ENCODE data around the gene THSD4.
A peak's percentile ranks its signal among the peaks of the same experiment; 100 is the strongest.

The THSD4 gene

GRCh38 chr15:71330638-71331162 lies 215.4 kb downstream of the THSD4 start:
- no peaks in the 10 kb centered on the region for H3K9me3 ChIP-seq (ENCODE audit: control insufficient read depth, low read length)
- no peak overlapping the region for H3K4me3 ChIP-seq (ENCODE audit: insufficient read depth in 1 of 2, low read depth in 1 of 2, low read length in 2 of 2)
- 90% methylated on average over 11 of the region's 11 CpGs for WGBS

GRCh38 chr15:71331173-71331572 lies 215.9 kb downstream of the THSD4 start:
- Histone ChIP-seq H2AFZ (ENCODE audit: low read depth, low read length) (no peak overlapping the region), H4K91ac (ENCODE audit: low read length) (no peak overlapping the region)

More at GRCh38 chr15:71330638-71331162, 215.4 kb downstream of the THSD4 start:
- H2BK15ac ChIP-seq (ENCODE audit: low read depth, poor library complexity, severe bottlenecking): no peak overlapping the region
- H3K36me3 ChIP-seq (ENCODE audit: control insufficient read depth in 1 of 2, insufficient read depth in 2 of 2, low read depth in 1 of 2, low read length in 2 of 2): peaks cover 0 to 6% of the 10 kb centered on the region in 2 experiments
- H3K23ac ChIP-seq (ENCODE audit: low read length in 2 of 2): no peak overlapping the region
- H2BK12ac ChIP-seq (ENCODE audit: low read length in 2 of 2): peak overlapping the region in 1 of 2 experiments; percentile 48
- H2BK120ac ChIP-seq (ENCODE audit: low read depth, low read length): no peak overlapping the region
- no peak overlapping the region for H3K9ac ChIP-seq (ENCODE audit: low read length)
- H3K18ac ChIP-seq (ENCODE audit: low read depth in 1 of 2, low read length in 2 of 2): no peak overlapping the region
- H2AFZ ChIP-seq (ENCODE audit: low read depth, low read length): no peak overlapping the region
- DNase-seq: no peak
- no peak overlapping the region for H4K8ac ChIP-seq (ENCODE audit: low read length)
- H3K27me3 ChIP-seq (ENCODE audit: control insufficient read depth in 1 of 2, insufficient read depth in 1 of 2, low read length in 2 of 2): no peaks in the 10 kb centered on the region
- peaks cover 5% of the 10 kb centered on the region for H3K79me1 ChIP-seq (replicated peaks; ENCODE audit: low read length, poor library complexity, severe bottlenecking)
- H2BK5ac ChIP-seq (ENCODE audit: low read depth, low read length, poor library complexity, severe bottlenecking): no peak overlapping the region
- H3K27ac ChIP-seq (ENCODE audit: low read length, poor library complexity, severe bottlenecking): no peak overlapping the region
- H3K4me1 ChIP-seq (ENCODE audit: control insufficient read depth, insufficient read depth, low read depth, low read length): peaks cover 7% of the 10 kb centered on the region
- H3K4ac ChIP-seq (ENCODE audit: low read depth in 1 of 2, low read length in 2 of 2): no peak overlapping the region
- no peak overlapping the region for H3K14ac ChIP-seq (ENCODE audit: low read length in 2 of 2)
- no peak overlapping the region for H3K4me2 ChIP-seq (ENCODE audit: low read length, poor library complexity, severe bottlenecking)
- H4K91ac ChIP-seq (ENCODE audit: low read length): no peak overlapping the region
- no peak overlapping the region for H2AK5ac ChIP-seq (ENCODE audit: low read length, severe bottlenecking)

GRCh38 chr15:71332431-71333004 lies 217.2 kb downstream of the THSD4 start:
- Histone ChIP-seq H3K9me3 (ENCODE audit: control insufficient read depth, low read length) (no peaks in the 10 kb centered on the region), H4K8ac (ENCODE audit: low read length) (no peak overlapping the region), H3K9ac (ENCODE audit: low read length) (no peak overlapping the region), H2BK15ac (ENCODE audit: low read depth, poor library complexity, severe bottlenecking) (no peak overlapping the region), H3K4ac (ENCODE audit: low read depth in 1 of 2, low read length in 2 of 2) (no peak overlapping the region), H2BK5ac (ENCODE audit: low read depth, low read length, poor library complexity, severe bottlenecking) (no peak overlapping the region), H3K27me3 (ENCODE audit: control insufficient read depth in 1 of 2, insufficient read depth in 1 of 2, low read length in 2 of 2) (no peaks in the 10 kb centered on the region), H3K4me1 (ENCODE audit: control insufficient read depth, insufficient read depth, low read depth, low read length) (peaks cover 11% of the 10 kb centered on the region), H3K14ac (ENCODE audit: low read length in 2 of 2) (no peak overlapping the region), H3K18ac (ENCODE audit: low read depth in 1 of 2, low read length in 2 of 2) (peak overlapping the region in 1 of 2 experiments; percentile 6), H3K79me1 (replicated peaks; ENCODE audit: low read length, poor library complexity, severe bottlenecking) (peaks cover 2% of the 10 kb centered on the region), H3K4me3 (ENCODE audit: insufficient read depth in 1 of 2, low read depth in 1 of 2, low read length in 2 of 2) (no peak overlapping the region), H3K4me2 (ENCODE audit: low read length, poor library complexity, severe bottlenecking) (no peak overlapping the region), H2BK12ac (ENCODE audit: low read length in 2 of 2) (no peak overlapping the region), H2BK120ac (ENCODE audit: low read depth, low read length) (no peak overlapping the region), H3K36me3 (ENCODE audit: control insufficient read depth in 1 of 2, insufficient read depth in 2 of 2, low read depth in 1 of 2, low read length in 2 of 2) (peaks cover 0 to 6% of the 10 kb centered on the region in 2 experiments), H2AK5ac (ENCODE audit: low read length, severe bottlenecking) (no peak overlapping the region), H2AFZ (ENCODE audit: low read depth, low read length) (no peak overlapping the region), H4K91ac (ENCODE audit: low read length) (no peak overlapping the region), H3K27ac (ENCODE audit: low read length, poor library complexity, severe bottlenecking) (no peak overlapping the region), H3K23ac (ENCODE audit: low read length in 2 of 2) (no peak overlapping the region)
- DNase-seq: peak; percentile 24
- WGBS: 89% methylated on average over 5 of the region's 8 CpGs

More at GRCh38 chr15:71331173-71331572, 215.9 kb downstream of the THSD4 start:
- H3K23ac ChIP-seq (ENCODE audit: low read length in 2 of 2): no peak overlapping the region
- H3K27me3 ChIP-seq (ENCODE audit: control insufficient read depth in 1 of 2, insufficient read depth in 1 of 2, low read length in 2 of 2): no peaks in the 10 kb centered on the region
- peaks cover 4% of the 10 kb centered on the region for H3K79me1 ChIP-seq (replicated peaks; ENCODE audit: low read length, poor library complexity, severe bottlenecking)
- H3K4me2 ChIP-seq (ENCODE audit: low read length, poor library complexity, severe bottlenecking): no peak overlapping the region
- no peak overlapping the region for H2BK120ac ChIP-seq (ENCODE audit: low read depth, low read length)
- H4K8ac ChIP-seq (ENCODE audit: low read length): no peak overlapping the region
- no peak overlapping the region for H3K9ac ChIP-seq (ENCODE audit: low read length)
- no peak overlapping the region for H3K27ac ChIP-seq (ENCODE audit: low read length, poor library complexity, severe bottlenecking)
- no peak overlapping the region for H2BK5ac ChIP-seq (ENCODE audit: low read depth, low read length, poor library complexity, severe bottlenecking)
- no peak overlapping the region for H3K14ac ChIP-seq (ENCODE audit: low read length in 2 of 2)
- no peak overlapping the region for H2AK5ac ChIP-seq (ENCODE audit: low read length, severe bottlenecking)
- H3K4me3 ChIP-seq (ENCODE audit: insufficient read depth in 1 of 2, low read depth in 1 of 2, low read length in 2 of 2): no peak overlapping the region
- DNase-seq: no peak
- peak overlapping the region in 1 of 2 experiments; percentile 48 for H2BK12ac ChIP-seq (ENCODE audit: low read length in 2 of 2)
- H3K36me3 ChIP-seq (ENCODE audit: control insufficient read depth in 1 of 2, insufficient read depth in 2 of 2, low read depth in 1 of 2, low read length in 2 of 2): peaks cover 0 to 6% of the 10 kb centered on the region in 2 experiments
- no peak overlapping the region for H3K18ac ChIP-seq (ENCODE audit: low read depth in 1 of 2, low read length in 2 of 2)
- H3K4me1 ChIP-seq (ENCODE audit: control insufficient read depth, insufficient read depth, low read depth, low read length): peaks cover 7% of the 10 kb centered on the region
- H3K4ac ChIP-seq (ENCODE audit: low read depth in 1 of 2, low read length in 2 of 2): no peak overlapping the region
- 99% methylated on average over 4 of the region's 4 CpGs for WGBS
- no peak overlapping the region for H2BK15ac ChIP-seq (ENCODE audit: low read depth, poor library complexity, severe bottlenecking)
- H3K9me3 ChIP-seq (ENCODE audit: control insufficient read depth, low read length): no peaks in the 10 kb centered on the region

- WGBS: 74% methylated on average over 3 of the region's 3 CpGs
- peak overlapping the region; percentile 17 for H3K9ac ChIP-seq (ENCODE audit: low read length)
Measured at GRCh38 chr15:71333136-71333700, 217.9 kb downstream of the THSD4 start.

More at GRCh38 chr15:71333136-71333700, 217.9 kb downstream of the THSD4 start:
- H2AK5ac ChIP-seq (ENCODE audit: low read length, severe bottlenecking): peak overlapping the region; percentile 65
- no peak overlapping the region for H4K91ac ChIP-seq (ENCODE audit: low read length)
- H2BK120ac ChIP-seq (ENCODE audit: low read depth, low read length): no peak overlapping the region
- peak overlapping the region; percentile 9 for H3K27ac ChIP-seq (ENCODE audit: low read length, poor library complexity, severe bottlenecking)
- H2BK12ac ChIP-seq (ENCODE audit: low read length in 2 of 2): peak overlapping the region in 1 of 2 experiments; percentile 66
- H4K8ac ChIP-seq (ENCODE audit: low read length): no peak overlapping the region
- peaks cover 13% of the 10 kb centered on the region for H3K4me1 ChIP-seq (ENCODE audit: control insufficient read depth, insufficient read depth, low read depth, low read length)
- DNase-seq: no peak
- H3K4me2 ChIP-seq (ENCODE audit: low read length, poor library complexity, severe bottlenecking): no peak overlapping the region
- peak overlapping the region in 1 of 2 experiments; percentile 11 for H3K4me3 ChIP-seq (ENCODE audit: insufficient read depth in 1 of 2, low read depth in 1 of 2, low read length in 2 of 2)
- peak overlapping the region in 1 of 2 experiments; percentile 7 for H3K4ac ChIP-seq (ENCODE audit: low read depth in 1 of 2, low read length in 2 of 2)
- H2BK5ac ChIP-seq (ENCODE audit: low read depth, low read length, poor library complexity, severe bottlenecking): no peak overlapping the region
- H2AFZ ChIP-seq (ENCODE audit: low read depth, low read length): no peak overlapping the region
- no peaks in the 10 kb centered on the region for H3K27me3 ChIP-seq (ENCODE audit: control insufficient read depth in 1 of 2, insufficient read depth in 1 of 2, low read length in 2 of 2)
- H2BK15ac ChIP-seq (ENCODE audit: low read depth, poor library complexity, severe bottlenecking): no peak overlapping the region
- H3K18ac ChIP-seq (ENCODE audit: low read depth in 1 of 2, low read length in 2 of 2): peak overlapping the region in 1 of 2 experiments; percentile 6
- H3K9me3 ChIP-seq (ENCODE audit: control insufficient read depth, low read length): no peaks in the 10 kb centered on the region
- H3K23ac ChIP-seq (ENCODE audit: low read length in 2 of 2): no peak overlapping the region
- peaks cover 2% of the 10 kb centered on the region for H3K79me1 ChIP-seq (replicated peaks; ENCODE audit: low read length, poor library complexity, severe bottlenecking)
- peaks cover 0 to 6% of the 10 kb centered on the region in 2 experiments for H3K36me3 ChIP-seq (ENCODE audit: control insufficient read depth in 1 of 2, insufficient read depth in 2 of 2, low read depth in 1 of 2, low read length in 2 of 2)
- H3K14ac ChIP-seq (ENCODE audit: low read length in 2 of 2): no peak overlapping the region
